ENCODE data around the gene HPGDS.
"Not testable (repeated sequence)": the region's sequence is repeated elsewhere in the genome, so short reads cannot be mapped to it uniquely, and the experiment has no call there.

The HPGDS gene

DNA sequence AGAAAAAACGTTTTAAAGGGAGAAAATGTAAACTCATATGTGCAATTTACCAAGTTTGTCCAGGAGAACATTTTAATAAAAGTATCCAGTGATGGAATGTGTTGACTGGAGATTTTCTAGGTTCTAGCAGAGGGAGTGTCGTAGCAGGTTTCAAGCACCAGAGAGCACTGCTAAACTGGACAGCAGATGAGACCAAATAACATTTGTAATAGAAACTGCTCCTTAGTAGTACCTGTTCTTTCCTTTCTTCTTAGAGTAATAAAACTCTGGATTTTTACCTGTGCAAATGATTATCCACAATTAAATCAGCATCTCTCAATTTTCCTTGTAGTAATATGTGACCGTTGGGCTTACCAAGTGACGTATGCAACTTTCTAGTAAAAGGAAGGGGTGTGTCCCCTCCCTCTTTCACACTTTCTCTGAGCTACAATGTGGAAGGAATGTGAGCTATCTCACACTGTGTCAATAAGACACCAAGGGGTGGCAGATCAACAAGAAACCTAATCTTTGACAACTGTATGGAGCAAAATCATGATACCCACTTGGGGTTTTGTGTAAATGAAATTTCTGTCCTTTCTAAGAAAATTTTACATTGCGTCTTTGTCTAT, 9.5 kb downstream of the HPGDS start:
- H3K79me2 ChIP-seq (ENCODE audit: control insufficient read depth, low read length), result no peaks in the 10 kb centered on the region
- H3K9me3 ChIP-seq (ENCODE audit: control insufficient read depth, insufficient read depth, low read length), result no peaks in the 10 kb centered on the region
- no peak overlapping the region for H3K4me2 ChIP-seq (ENCODE audit: low read length)
- H3K4me1 ChIP-seq (ENCODE audit: control insufficient read depth, low read length), result no peaks in the 10 kb centered on the region
- H3K27me3 ChIP-seq (ENCODE audit: control insufficient read depth, low read length), result no peaks in the 10 kb centered on the region
- H3K4me3 ChIP-seq (ENCODE audit: low read length), result no peak overlapping the region
- TF ChIP-seq, protein P1, sequence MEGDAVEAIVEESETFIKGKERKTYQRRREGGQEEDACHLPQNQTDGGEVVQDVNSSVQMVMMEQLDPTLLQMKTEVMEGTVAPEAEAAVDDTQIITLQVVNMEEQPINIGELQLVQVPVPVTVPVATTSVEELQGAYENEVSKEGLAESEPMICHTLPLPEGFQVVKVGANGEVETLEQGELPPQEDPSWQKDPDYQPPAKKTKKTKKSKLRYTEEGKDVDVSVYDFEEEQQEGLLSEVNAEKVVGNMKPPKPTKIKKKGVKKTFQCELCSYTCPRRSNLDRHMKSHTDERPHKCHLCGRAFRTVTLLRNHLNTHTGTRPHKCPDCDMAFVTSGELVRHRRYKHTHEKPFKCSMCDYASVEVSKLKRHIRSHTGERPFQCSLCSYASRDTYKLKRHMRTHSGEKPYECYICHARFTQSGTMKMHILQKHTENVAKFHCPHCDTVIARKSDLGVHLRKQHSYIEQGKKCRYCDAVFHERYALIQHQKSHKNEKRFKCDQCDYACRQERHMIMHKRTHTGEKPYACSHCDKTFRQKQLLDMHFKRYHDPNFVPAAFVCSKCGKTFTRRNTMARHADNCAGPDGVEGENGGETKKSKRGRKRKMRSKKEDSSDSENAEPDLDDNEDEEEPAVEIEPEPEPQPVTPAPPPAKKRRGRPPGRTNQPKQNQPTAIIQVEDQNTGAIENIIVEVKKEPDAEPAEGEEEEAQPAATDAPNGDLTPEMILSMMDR (IDR thresholded peaks at IDR 0.05; ENCODE audit: low read depth, low read length, poor library complexity, severe bottlenecking), result no peak
- TF ChIP-seq EZH2phosphoT487 (IDR thresholded peaks at IDR 0.05; ENCODE audit: borderline replicate concordance, low read length), result no peak
- no peaks in the 10 kb centered on the region for H3K9me2 ChIP-seq (replicated peaks; ENCODE audit: control insufficient read depth, low read length)
- no peaks in the 10 kb centered on the region for H3K36me3 ChIP-seq (ENCODE audit: control insufficient read depth, low read length)
- H3F3A ChIP-seq (ENCODE audit: control insufficient read depth, insufficient read depth), result no peaks in the 10 kb centered on the region
- no peaks in the 10 kb centered on the region for H4K20me1 ChIP-seq (ENCODE audit: control insufficient read depth, insufficient read depth, low read depth, low read length)
- H3K27ac ChIP-seq (ENCODE audit: low read depth, low read length), result no peak overlapping the region

DNA sequence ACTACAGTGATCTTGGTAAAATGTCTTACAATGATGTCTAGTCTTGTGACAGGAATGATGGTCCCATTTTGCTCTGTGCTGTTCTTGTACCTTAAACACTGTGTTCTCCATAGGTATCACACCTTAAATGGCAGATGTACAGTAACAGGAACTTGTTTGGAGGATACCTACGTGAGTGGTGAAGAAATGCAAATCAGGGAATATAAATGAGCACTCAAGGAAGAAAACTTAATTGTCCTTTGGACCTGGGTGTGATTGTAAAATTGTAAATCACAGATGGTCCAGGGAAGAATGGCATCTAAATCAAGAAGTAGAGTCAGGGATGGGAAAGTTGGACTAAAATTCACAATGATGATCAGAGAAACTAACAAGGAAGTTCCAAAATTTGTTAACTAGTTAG, 12.7 kb downstream of the HPGDS start:
- Histone ChIP-seq H3K4me1 (ENCODE audit: control insufficient read depth, low read length) (no peaks in the 10 kb centered on the region), H3K79me2 (ENCODE audit: control insufficient read depth, low read length) (no peaks in the 10 kb centered on the region), H3K9me2 (replicated peaks; ENCODE audit: control insufficient read depth, low read length) (no peaks in the 10 kb centered on the region), H3F3A (ENCODE audit: control insufficient read depth, insufficient read depth) (no peaks in the 10 kb centered on the region), H3K9me3 (ENCODE audit: control insufficient read depth, insufficient read depth, low read length) (peaks cover 10% of the 10 kb centered on the region; the same call in 1 of the 2 replicates), H3K27ac (ENCODE audit: low read depth, low read length) (no peak overlapping the region), H3K4me3 (ENCODE audit: low read length) (no peak overlapping the region), H4K20me1 (ENCODE audit: control insufficient read depth, insufficient read depth, low read depth, low read length) (no peaks in the 10 kb centered on the region), H3K36me3 (ENCODE audit: control insufficient read depth, low read length) (no peaks in the 10 kb centered on the region), H3K4me2 (ENCODE audit: low read length) (no peak overlapping the region), H3K27me3 (ENCODE audit: control insufficient read depth, low read length) (no peaks in the 10 kb centered on the region)
- no peak for TF ChIP-seq EZH2phosphoT487 (IDR thresholded peaks at IDR 0.05; ENCODE audit: borderline replicate concordance, low read length)
- TF ChIP-seq, protein P1 (IDR thresholded peaks at IDR 0.05; ENCODE audit: low read depth, low read length, poor library complexity, severe bottlenecking), result no peak

DNA sequence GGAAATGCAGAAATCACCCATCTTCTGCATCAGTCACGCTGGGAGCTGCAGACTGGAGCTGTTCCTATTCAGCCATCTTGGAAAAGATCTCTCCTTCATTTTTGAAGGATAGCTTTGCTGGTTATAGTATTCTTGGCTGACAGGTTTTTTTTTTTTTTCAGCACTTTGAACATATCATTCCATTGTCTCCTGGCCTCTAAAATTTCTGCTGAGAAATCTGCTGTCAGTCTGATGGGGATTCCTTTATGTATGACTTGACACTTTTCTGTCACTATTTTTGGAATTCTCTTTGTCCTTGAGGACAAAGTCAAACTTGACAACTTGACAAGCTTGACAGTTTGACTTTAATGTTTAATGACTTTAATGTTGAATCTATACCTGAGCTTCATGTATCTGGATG, 16.8 kb downstream of the HPGDS start:
- H3K27me3 ChIP-seq (ENCODE audit: control insufficient read depth, low read length), result no peaks in the 10 kb centered on the region
- no peaks in the 10 kb centered on the region for H4K20me1 ChIP-seq (ENCODE audit: control insufficient read depth, insufficient read depth, low read depth, low read length)
- H3K4me1 ChIP-seq (ENCODE audit: control insufficient read depth, low read length), result no peaks in the 10 kb centered on the region
- H3K4me3 ChIP-seq (ENCODE audit: low read length), result no peak overlapping the region
- H3K4me2 ChIP-seq (ENCODE audit: low read length), result no peak overlapping the region
- H3K36me3 ChIP-seq (ENCODE audit: control insufficient read depth, low read length), result no peaks in the 10 kb centered on the region
- no peaks in the 10 kb centered on the region for H3K9me2 ChIP-seq (replicated peaks; ENCODE audit: control insufficient read depth, low read length)
- H3K9me3 ChIP-seq (ENCODE audit: control insufficient read depth, insufficient read depth, low read length), result peaks cover 10% of the 10 kb centered on the region; the same call in 1 of the 2 replicates
- no peaks in the 10 kb centered on the region for H3F3A ChIP-seq (ENCODE audit: control insufficient read depth, insufficient read depth)
- no peaks in the 10 kb centered on the region for H3K79me2 ChIP-seq (ENCODE audit: control insufficient read depth, low read length)
- TF ChIP-seq, protein P1 (IDR thresholded peaks at IDR 0.05; ENCODE audit: low read depth, low read length, poor library complexity, severe bottlenecking), result no peak
- TF ChIP-seq EZH2phosphoT487 (IDR thresholded peaks at IDR 0.05; ENCODE audit: borderline replicate concordance, low read length), result no peak
- no peak overlapping the region for H3K27ac ChIP-seq (ENCODE audit: low read depth, low read length)

DNA sequence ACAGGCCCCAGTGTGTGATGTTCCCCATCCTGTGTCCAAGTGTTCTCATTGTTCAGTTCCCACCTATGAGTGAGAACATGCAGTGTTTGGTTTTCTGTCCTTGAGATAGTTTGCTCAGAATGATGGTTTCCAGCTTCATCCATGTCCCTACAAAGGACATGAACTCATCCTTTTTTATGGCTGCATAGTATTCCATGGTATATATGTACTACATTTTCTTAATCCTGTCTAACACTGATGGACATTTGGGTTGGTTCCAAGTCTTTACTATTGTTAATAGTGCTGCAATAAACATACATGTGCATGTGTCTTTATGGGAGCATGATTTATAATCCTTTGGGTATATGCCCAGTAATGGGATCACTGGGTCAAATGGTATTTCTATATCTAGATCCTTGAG, 22.7 kb downstream of the HPGDS start:
- H3F3A ChIP-seq (ENCODE audit: control insufficient read depth, insufficient read depth); H3K79me2 ChIP-seq (ENCODE audit: control insufficient read depth, low read length); H3K27ac ChIP-seq (ENCODE audit: low read depth, low read length); H3K4me2 ChIP-seq (ENCODE audit: low read length); H3K4me1 ChIP-seq (ENCODE audit: control insufficient read depth, low read length); H3K36me3 ChIP-seq (ENCODE audit: control insufficient read depth, low read length); H3K9me2 ChIP-seq (replicated peaks; ENCODE audit: control insufficient read depth, low read length); H3K4me3 ChIP-seq (ENCODE audit: low read length); H3K9me3 ChIP-seq (ENCODE audit: control insufficient read depth, insufficient read depth, low read length); H4K20me1 ChIP-seq (ENCODE audit: control insufficient read depth, insufficient read depth, low read depth, low read length); H3K27me3 ChIP-seq (ENCODE audit: control insufficient read depth, low read length): not testable (repeated sequence)
